IMR-90 (cell line): ENCODE results near the gene PPM1H. TPM values are rescaled to one million over a fixed set of nuclear protein-coding genes. Genes with fewer than 3 reads are reported as not detected.

Experiments used
- ATAC-seq: fragments of 200-7000 bp; cut with Tn5 transposase; 2 replicates; pipeline ENCODE4 v1.9.1; 2020; ENCODE audit warnings: low read depth, mild to moderate bottlenecking, moderate library complexity
- BruUV-seq: library from RNA; stranded (reverse); fragments of 400-500 nt; replicated peaks from 2 replicates; lab custom pipeline; 2021; lab: Mats Ljungman, UMichigan
- CTCF ChIA-PET: fragments of 300-600 bp; formaldehyde crosslinking; extraction: SDS; loops from one replicate; lab custom pipeline; 2021; ENCODE audit warnings: antibody characterized with exemption; lab: Yijun Ruan, JAX
- POLR2A ChIA-PET: fragments of 300-600 bp; sonication (Branson Sonifier 250); formaldehyde crosslinking; loops from one replicate; lab custom pipeline; 2022; ENCODE audit warnings: antibody characterized with exemption; ENCODE audit not compliant: unreplicated experiment; lab: Charles Lee
- DNase-seq: peaks from one replicate; pipeline ENCODE4 v3.0.0; 2013
- H2AFZ ChIP-seq: replicated peaks from 2 replicates; pipeline ENCODE3; 2013; ENCODE audit warnings: low read length, mild to moderate bottlenecking; ENCODE audit not compliant: poor library complexity
- H2AK5ac ChIP-seq: 2 replicates; pipeline ENCODE4 v1.6.1; 2013; ENCODE audit warnings: low read depth, low read length, inconsistent platforms
- H2AK9ac ChIP-seq: replicated peaks from 2 replicates; pipeline ENCODE3; 2013; ENCODE audit warnings: mild to moderate bottlenecking, low read depth, low read length, moderate library complexity; ENCODE audit not compliant: poor library complexity
- H2BK120ac ChIP-seq: 2 replicates; pipeline ENCODE4 v1.6.1; 2013; ENCODE audit warnings: low read depth, low read length, inconsistent platforms
- H2BK15ac ChIP-seq: 3 replicates; pipeline ENCODE4 v1.6.1; 2013; ENCODE audit warnings: low read depth, low read length, inconsistent platforms
- H2BK20ac ChIP-seq: 2 replicates; pipeline ENCODE4 v1.6.1; 2013; ENCODE audit warnings: low read depth, mild to moderate bottlenecking, inconsistent platforms, low read length, moderate library complexity
- H2BK5ac ChIP-seq: 2 replicates; pipeline ENCODE4 v1.6.1; 2013; ENCODE audit warnings: mild to moderate bottlenecking, low read depth, low read length, inconsistent platforms; ENCODE audit not compliant: poor library complexity, severe bottlenecking
- H3K14ac ChIP-seq: replicated peaks from 2 replicates; pipeline ENCODE4 v1.6.1; 2013; ENCODE audit warnings: low read depth, low read length, inconsistent platforms
- H3K18ac ChIP-seq: 2 replicates; pipeline ENCODE4 v1.6.1; 2013; ENCODE audit warnings: low read depth, low read length, control low read depth
- H3K23ac ChIP-seq: 2 replicates; pipeline ENCODE4 v1.6.1; 2013; ENCODE audit warnings: low read depth, low read length, inconsistent platforms
- H3K27ac ChIP-seq: 2 replicates; pipeline ENCODE4 v1.5.1; 2013; ENCODE audit warnings: mild to moderate bottlenecking, control low read depth, low read length; ENCODE audit not compliant: insufficient read depth
- H3K27me3 ChIP-seq: 2 replicates; pipeline ENCODE4 v1.6.1; 2013; ENCODE audit warnings: low read length; ENCODE audit not compliant: control insufficient read depth, insufficient read depth
- H3K36me3 ChIP-seq: 2 replicates; pipeline ENCODE4 v1.6.1; 2013; ENCODE audit warnings: low read length, mixed read lengths; ENCODE audit not compliant: control insufficient read depth, insufficient read depth
- H3K4ac ChIP-seq: 2 replicates; pipeline ENCODE4 v1.6.1; 2013; ENCODE audit warnings: low read depth, low read length, inconsistent platforms
- H3K4me1 ChIP-seq: 2 replicates; pipeline ENCODE4 v1.6.1; 2013; ENCODE audit warnings: low read length, mixed read lengths; ENCODE audit not compliant: control insufficient read depth, insufficient read depth
- H3K4me2 ChIP-seq: 2 replicates; pipeline ENCODE4 v1.6.1; 2013; ENCODE audit warnings: low read depth, mild to moderate bottlenecking, control low read depth, low read length, moderate library complexity
- H3K4me3 ChIP-seq: 2 replicates; pipeline ENCODE4 v1.5.1; 2013; ENCODE audit warnings: low read depth, mild to moderate bottlenecking, control low read depth, low read length, moderate library complexity; ENCODE audit not compliant: insufficient read depth
- H3K56ac ChIP-seq: 2 replicates; pipeline ENCODE4 v1.6.1; 2013; ENCODE audit warnings: low read length, inconsistent platforms; ENCODE audit not compliant: insufficient read depth; ENCODE audit errors: extremely low read depth
- H3K79me1 ChIP-seq, 2 experiments: 2 replicates each; pipeline ENCODE4 v1.6.1; 2013; ENCODE audit warnings: low read length in 2 of 2, inconsistent platforms in 1 of 2, low read depth in 1 of 2
- H3K9ac ChIP-seq: 2 replicates; pipeline ENCODE4 v1.6.1; 2013; ENCODE audit warnings: low read depth, low read length, control low read depth
- H3K9me1 ChIP-seq: 2 replicates; pipeline ENCODE4 v1.6.1; 2013; ENCODE audit warnings: low read length, inconsistent platforms; ENCODE audit not compliant: insufficient read depth
- H3K9me3 ChIP-seq: 2 replicates; pipeline ENCODE4 v1.6.1; 2013; ENCODE audit warnings: low read length; ENCODE audit not compliant: control insufficient read depth, insufficient read depth
- H4K20me1 ChIP-seq: 2 replicates; pipeline ENCODE4 v1.6.1; 2013; ENCODE audit warnings: low read length, inconsistent platforms; ENCODE audit not compliant: insufficient read depth
- H4K5ac ChIP-seq: 2 replicates; pipeline ENCODE4 v1.6.1; 2013; ENCODE audit warnings: mild to moderate bottlenecking, low read depth, low read length, control low read depth
- H4K8ac ChIP-seq, 2 experiments: 2 replicates each; pipeline ENCODE4 v1.6.1; 2013; ENCODE audit warnings: low read depth in 2 of 2, low read length in 2 of 2, control low read depth in 1 of 2, inconsistent platforms in 1 of 2
- H4K91ac ChIP-seq: 2 replicates; pipeline ENCODE4 v1.6.1; 2013; ENCODE audit warnings: low read depth, low read length, inconsistent platforms; ENCODE audit not compliant: insufficient read depth
- BHLHE40 ChIP-seq: fragments of 150-350 bp; IDR thresholded peaks from 2 replicates; pipeline ENCODE4 v1.6.1; 2016; ENCODE audit warnings: mild to moderate bottlenecking, low read depth, low read length
- CEBPB ChIP-seq: IDR thresholded peaks from 2 replicates; pipeline ENCODE4 v1.6.1; 2012; ENCODE audit warnings: low read depth, low read length, improper control_type of control experiment
- ELK1 ChIP-seq: fragments of 150-350 bp; IDR thresholded peaks from 2 replicates; pipeline ENCODE4 v1.6.1; 2016; ENCODE audit warnings: low read depth, mild to moderate bottlenecking, low read length, moderate library complexity, borderline replicate concordance
- FOS ChIP-seq: fragments of 150-350 bp; IDR thresholded peaks from 2 replicates; pipeline ENCODE4 v1.6.1; 2016; ENCODE audit warnings: low read depth, low read length
- MXI1 ChIP-seq: IDR thresholded peaks from 2 replicates; pipeline ENCODE4 v1.6.1; 2012; ENCODE audit warnings: low read depth, mild to moderate bottlenecking, low read length, moderate library complexity, borderline replicate concordance
- POLR2A ChIP-seq: IDR thresholded peaks from 2 replicates; pipeline ENCODE4 v1.6.1; 2012; ENCODE audit warnings: mild to moderate bottlenecking, low read depth, low read length
- RAD21 ChIP-seq: IDR thresholded peaks from 2 replicates; pipeline ENCODE4 v1.6.1; 2012; ENCODE audit warnings: low read length, improper control_type of control experiment
- RCOR1 ChIP-seq: IDR thresholded peaks from 2 replicates; pipeline ENCODE4 v1.6.1; 2012; ENCODE audit warnings: mild to moderate bottlenecking, low read length, improper control_type of control experiment; ENCODE audit not compliant: insufficient replicate concordance
- RFX5 ChIP-seq: IDR thresholded peaks from 2 replicates; pipeline ENCODE4 v1.8.0; 2012; ENCODE audit warnings: low read depth, mild to moderate bottlenecking, low read length, moderate library complexity
- SMC3 ChIP-seq: fragments of 150-350 bp; IDR thresholded peaks from 2 replicates; pipeline ENCODE4 v1.6.1; 2016; ENCODE audit warnings: low read depth, mild to moderate bottlenecking, antibody characterized with exemption, low read length, moderate library complexity
- WGBS, 2 experiments: methylation state at CpG; one replicate each; pipeline versions ENCODE4 v1.1.5 to v1.1.7; 2013; ENCODE audit warnings: missing lambda C conversion rate in 2 of 2; ENCODE audit not compliant: insufficient read length in 1 of 2; ENCODE audit errors: extremely low coverage in 2 of 2; 5-methylcytosine and 5-hydroxymethylcytosine counted together
- dilution Hi-C: fragments of 300-500 bp; cut with HindIII; formaldehyde crosslinking; loops from one replicate; pipeline ENCODE4 v1.14.3; 2018; ENCODE audit warnings: low sequenced_read_pairs; ENCODE audit not compliant: unreplicated experiment
- in situ Hi-C: fragments of 300-500 bp; cut with MboI; formaldehyde crosslinking; loops from 3 replicates; pipeline ENCODE4 v1.14.3; 2019; ENCODE audit warnings: low sequenced_read_pairs, inconsistent platforms, mixed read lengths
- intact Hi-C: fragments of 100-400 bp; cut with micrococcal nuclease; formaldehyde crosslinking; loops from 2 replicates; pipeline ENCODE4 v1.10.0; 2022
- polyA plus RNA-seq, 3 experiments: library from polyadenylated mRNA; depleted of rRNA; stranded (reverse); fragments of >200 nt; gene quantifications; 2 replicates each; pipeline ENCODE4 v1.2.3, GENCODE V29; 2012; ENCODE audit warnings: low replicate concordance in 1 of 3
- total RNA-seq: library from RNA; depleted of rRNA; stranded (reverse); fragments of >200 nt; gene quantifications from 2 replicates; pipeline ENCODE4 v1.2.3, GENCODE V29; 2012

The PPM1H gene
- total and polyA plus RNA-seq, 2 of the 4 experiments (the other 2 are of a cell fraction): 0.14 to 0.18 TPM

GRCh38 chr12:62711631-62712241 is 223.2 kb downstream of the PPM1H start:
- no peak overlapping the region for H4K5ac ChIP-seq
- H3K9ac ChIP-seq: no peak overlapping the region
- no peak overlapping the region for H3K4ac ChIP-seq
- H3K36me3 ChIP-seq: no peaks in the 10 kb centered on the region
- H2AK9ac ChIP-seq: no peak overlapping the region
- H3K79me1 ChIP-seq: no peaks in the 10 kb centered on the region
- H3K4me3 ChIP-seq: no peak overlapping the region
- no peak overlapping the region for H2AK5ac ChIP-seq
- H3K9me3 ChIP-seq: no peaks in the 10 kb centered on the region
- no TSS peak for BruUV-seq
- no peak for DNase-seq
- H3K23ac ChIP-seq: no peak overlapping the region
- H2BK120ac ChIP-seq: no peak overlapping the region
- intact Hi-C loops: no loop called here
- H2BK15ac ChIP-seq: no peak overlapping the region
- no peak overlapping the region for H3K4me2 ChIP-seq
- H3K56ac ChIP-seq: no peak overlapping the region
- WGBS, 2 experiments: 87% methylated on average over 3 of the region's 10 CpGs; no CpG with 5 or more reads in 1 of the 2 experiments
- no peak overlapping the region for H3K27ac ChIP-seq
- no peaks in the 10 kb centered on the region for H4K20me1 ChIP-seq
- no peak overlapping the region for H2BK20ac ChIP-seq
- H2AFZ ChIP-seq: no peak overlapping the region
- H3K4me1 ChIP-seq: peaks cover 3% of the 10 kb centered on the region; the same call in 1 of the 2 replicates
- in situ Hi-C loops: no loop called here
- H2BK5ac ChIP-seq: no peak overlapping the region
- ChIA-PET CTCF (no interaction called here), POLR2A (no interaction called here)
- H3K27me3 ChIP-seq: no peaks in the 10 kb centered on the region
- H3K18ac ChIP-seq: no peak overlapping the region
- H3K14ac ChIP-seq: 0 out of 2 replicates have a peak overlapping the region, but pooled peaks have one; percentile 32
- no peak overlapping the region for H4K8ac ChIP-seq
- no peak for TF ChIP-seq SMC3
- no peak for TF ChIP-seq ELK1
- TF ChIP-seq RCOR1: no peak
- no peak for TF ChIP-seq FOS
- no peak for TF ChIP-seq CEBPB
- TF ChIP-seq MXI1: no peak
- no peak for TF ChIP-seq RFX5
- no peak for TF ChIP-seq POLR2A
- TF ChIP-seq RAD21: no peak
- no peak for TF ChIP-seq BHLHE40
- ATAC-seq: no peak
- dilution Hi-C loops: no loop called here
- peaks cover 3% of the 10 kb centered on the region; the same call in 1 of the 2 replicates for H3K9me1 ChIP-seq
- no peak overlapping the region for H4K91ac ChIP-seq
